ENCODE measurements around the gene C3AR1. TPM values are rescaled to one million over a fixed set of nuclear protein-coding genes. Genes with fewer than 3 reads are reported as not detected.
"Not testable (repeated sequence)": the region's sequence is repeated elsewhere in the genome, so short reads cannot be mapped to it uniquely, and the experiment has no call there.

Gene C3AR1
- total RNA-seq, 2 experiments from 2014 or later: 1.4 TPM

GRCh38 chr12:8032242-8033152, 33.7 kb downstream of the C3AR1 start, which contains the start of gene FOXJ2:
Gene FOXJ2, plus strand, starts transcription at chr12:8032716. Its CDS starts 7,117 bp downstream, at chr12:8039833.
- Histone ChIP-seq H3K36me3 (ENCODE audit: insufficient read depth, low read length) (peaks cover 5% of the 10 kb centered on the region), H3K4me1 (ENCODE audit: insufficient read depth, low read length) (peaks cover 62% of the 10 kb centered on the region), H3K9me3 (ENCODE audit: control insufficient read depth in 1 of 2, insufficient read depth in 1 of 2, low read length in 2 of 2) (no peaks in the 10 kb centered on the region), H3K27ac (ENCODE audit: low read depth in 1 of 2, low read length in 2 of 2) (peak within 1 kb of the TSS; percentile 79 to 92), H3K27me3 (ENCODE audit: control insufficient read depth in 1 of 2, insufficient read depth in 2 of 2, low read length in 2 of 2) (no peaks in the 10 kb centered on the region), H3K4me3 (ENCODE audit: low read length) (peak within 1 kb of the TSS; percentile 99)
- intact Hi-C loops (cut with DNase I, micrococcal nuclease): loop anchor here in 1 of 2 experiments (2.0 kb wide), 1 partner anchor 48 kb away; no protein-coding TSS in a partner anchor
- ATAC-seq (ENCODE audit: poor library complexity) (peak; percentile 83), DNase-seq (peak; percentile 68 to 91 (median 82))
- H3K27ac Mint-ChIP-seq: peak within 1 kb of the TSS; percentile 96
- ChIA-PET POLR2A (interaction anchor here (0.6 to 2.0 kb wide), 12 partner anchors 8 to 97 kb away, joined by 3 to 6 read pairs (median 3); partner anchors contain the start of genes C3AR1, NECAP1 and SLC2A3), CTCF (interaction anchor here (0.6 to 3.1 kb wide), 8 partner anchors 13 to 1308 kb away, joined by 3 to 10 read pairs (median 4); no protein-coding TSS in a partner anchor)
- H3K4me1 Mint-ChIP-seq (ENCODE audit: low read depth): peaks cover 51% of the 10 kb centered on the region
- H3K9me3 Mint-ChIP-seq: no peaks in the 10 kb centered on the region
- peak within 1 kb of the TSS; percentile 94 for H3K4me3 Mint-ChIP-seq
- TF ChIP-seq, protein P1, sequence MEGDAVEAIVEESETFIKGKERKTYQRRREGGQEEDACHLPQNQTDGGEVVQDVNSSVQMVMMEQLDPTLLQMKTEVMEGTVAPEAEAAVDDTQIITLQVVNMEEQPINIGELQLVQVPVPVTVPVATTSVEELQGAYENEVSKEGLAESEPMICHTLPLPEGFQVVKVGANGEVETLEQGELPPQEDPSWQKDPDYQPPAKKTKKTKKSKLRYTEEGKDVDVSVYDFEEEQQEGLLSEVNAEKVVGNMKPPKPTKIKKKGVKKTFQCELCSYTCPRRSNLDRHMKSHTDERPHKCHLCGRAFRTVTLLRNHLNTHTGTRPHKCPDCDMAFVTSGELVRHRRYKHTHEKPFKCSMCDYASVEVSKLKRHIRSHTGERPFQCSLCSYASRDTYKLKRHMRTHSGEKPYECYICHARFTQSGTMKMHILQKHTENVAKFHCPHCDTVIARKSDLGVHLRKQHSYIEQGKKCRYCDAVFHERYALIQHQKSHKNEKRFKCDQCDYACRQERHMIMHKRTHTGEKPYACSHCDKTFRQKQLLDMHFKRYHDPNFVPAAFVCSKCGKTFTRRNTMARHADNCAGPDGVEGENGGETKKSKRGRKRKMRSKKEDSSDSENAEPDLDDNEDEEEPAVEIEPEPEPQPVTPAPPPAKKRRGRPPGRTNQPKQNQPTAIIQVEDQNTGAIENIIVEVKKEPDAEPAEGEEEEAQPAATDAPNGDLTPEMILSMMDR (IDR thresholded peaks at IDR 0.05): no peak
- peaks cover 18% of the 10 kb centered on the region for H3K36me3 Mint-ChIP-seq (ENCODE audit: low read depth)
- no peaks in the 10 kb centered on the region for H3K27me3 Mint-ChIP-seq

GRCh38 chr12:8031872-8032241, 34.3 kb downstream of the C3AR1 start:
- peak in 2 of 14 experiments; percentile 37 to 42 for DNase-seq
- ChIA-PET POLR2A (interaction anchor here (0.6 to 2.0 kb wide), 11 partner anchors 10 to 123 kb away, joined by 3 to 5 read pairs (median 3); partner anchors contain the start of genes C3AR1 and NECAP1), CTCF (interaction anchor here (0.6 to 3.1 kb wide), 8 partner anchors 14 to 1308 kb away, joined by 3 to 10 read pairs (median 4); no protein-coding TSS in a partner anchor)
- Histone ChIP-seq H3K36me3 (ENCODE audit: insufficient read depth, low read length) (peaks cover 5% of the 10 kb centered on the region), H3K27me3 (ENCODE audit: control insufficient read depth in 1 of 2, insufficient read depth in 2 of 2, low read length in 2 of 2) (no peaks in the 10 kb centered on the region), H3K4me1 (ENCODE audit: insufficient read depth, low read length) (peaks cover 60% of the 10 kb centered on the region), H3K9me3 (ENCODE audit: control insufficient read depth in 1 of 2, insufficient read depth in 1 of 2, low read length in 2 of 2) (no peaks in the 10 kb centered on the region), H3K4me3 (ENCODE audit: low read length) (peak overlapping the region; percentile 99), H3K27ac (ENCODE audit: low read depth in 1 of 2, low read length in 2 of 2) (peak overlapping the region; percentile 52 to 72)
- peak overlapping the region; percentile 96 for H3K27ac Mint-ChIP-seq
- H3K9me3 Mint-ChIP-seq: no peaks in the 10 kb centered on the region
- peaks cover 48% of the 10 kb centered on the region for H3K4me1 Mint-ChIP-seq (ENCODE audit: low read depth)
- peak overlapping the region; percentile 94 for H3K4me3 Mint-ChIP-seq
- intact Hi-C loops (cut with DNase I, micrococcal nuclease): loop anchor here in 1 of 2 experiments (2.0 kb wide), 1 partner anchor 49 kb away; no protein-coding TSS in a partner anchor
- no peaks in the 10 kb centered on the region for H3K27me3 Mint-ChIP-seq
- TF ChIP-seq, protein P1 (IDR thresholded peaks at IDR 0.05): no peak
- peaks cover 17% of the 10 kb centered on the region for H3K36me3 Mint-ChIP-seq (ENCODE audit: low read depth)
- no peak for ATAC-seq (ENCODE audit: poor library complexity)

GRCh38 chr12:8031017-8031416, 35.1 kb downstream of the C3AR1 start:
- H3K4me3 Mint-ChIP-seq; H3K27me3 Mint-ChIP-seq; H3K27ac Mint-ChIP-seq; H3K27ac ChIP-seq (ENCODE audit: low read depth in 1 of 2, low read length in 2 of 2); H3K27me3 ChIP-seq (ENCODE audit: control insufficient read depth in 1 of 2, insufficient read depth in 2 of 2, low read length in 2 of 2); ATAC-seq (ENCODE audit: poor library complexity); H3K4me3 ChIP-seq (ENCODE audit: low read length); H3K36me3 ChIP-seq (ENCODE audit: insufficient read depth, low read length); H3K9me3 Mint-ChIP-seq; intact Hi-C loops (cut with DNase I, micrococcal nuclease); DNase-seq; H3K9me3 ChIP-seq (ENCODE audit: control insufficient read depth in 1 of 2, insufficient read depth in 1 of 2, low read length in 2 of 2): not testable (repeated sequence)
- ChIA-PET CTCF (interaction anchor here (0.7 to 3.1 kb wide), 2 partner anchors 15 to 71 kb away, joined by 7 to 9 read pairs; no protein-coding TSS in a partner anchor), POLR2A (interaction anchor here (0.9 to 2.0 kb wide), 4 partner anchors 9 to 124 kb away, joined by 3 to 5 read pairs (median 4); partner anchors contain the start of gene NECAP1)
- H3K36me3 Mint-ChIP-seq (ENCODE audit: low read depth): peaks cover 25% of the 10 kb centered on the region
- H3K4me1 ChIP-seq (ENCODE audit: insufficient read depth, low read length): peaks cover 54% of the 10 kb centered on the region
- H3K4me1 Mint-ChIP-seq (ENCODE audit: low read depth): peaks cover 48% of the 10 kb centered on the region

Data from CD4-positive, alpha-beta T cell (primary cell).